Suprapubic skin (tissue), 4 donors: ENCODE results near the gene RNF220.

Experiments used
- CTCF ChIP-seq, 2 donors: fragments of 200-600 bp in 1 of 2; fragments of 450-650 bp in 1 of 2; sonication (generic) in 1 of 2; IDR thresholded peaks; one replicate each; pipeline ENCODE4 v1.5.1; 2016 to 2019; ENCODE audit warnings: antibody characterized with exemption in 2 of 2, mild to moderate bottlenecking in 1 of 2, moderate library complexity in 1 of 2
- EP300 ChIP-seq: sonication (generic); formaldehyde crosslinking; IDR thresholded peaks from one replicate; pipeline ENCODE4 v1.6.1; 2017; ENCODE audit warnings: antibody characterized with exemption
- POLR2A ChIP-seq, 2 donors: fragments of 450-650 bp; IDR thresholded peaks; one replicate each; pipeline ENCODE4 v1.6.1; 2017; ENCODE audit warnings: antibody characterized with exemption in 2 of 2, mild to moderate bottlenecking in 2 of 2, moderate library complexity in 2 of 2
- POLR2AphosphoS5 ChIP-seq, 3 donors: sonication (generic); formaldehyde crosslinking; IDR thresholded peaks; one replicate each; pipeline ENCODE4 v1.6.1; 2017; ENCODE audit warnings: antibody characterized with exemption in 3 of 3

- TF ChIP-seq POLR2A (IDR thresholded peaks at IDR 0.05) (no peak), CTCF (IDR thresholded peaks at IDR 0.05) (no peak), EP300 (no peak), POLR2AphosphoS5 (IDR thresholded peaks at IDR 0.05) (no peak)
Measured at GRCh38 chr1:44694863-44695478, 289.9 kb downstream of the RNF220 start.
